ENCODE measurements around the gene INIP.
A peak's percentile ranks its signal among the peaks of the same experiment; 100 is the strongest.

INIP gene

GRCh38 chr9:112717661-112718331 lies at the start of gene INIP:
TSS of gene INIP (minus strand) at chr9:112718117. CDS start at chr9:112716485, 1,632 bp downstream.
- TF ChIP-seq CTCF (IDR thresholded peaks at IDR 0.05; ENCODE audit: low read depth, low read length, missing control alignments): no peak
- H3K4me3 ChIP-seq (ENCODE audit: low read depth, low read length): peak within 1 kb of the TSS; percentile 96
- H3K36me3 ChIP-seq (replicated peaks): peaks cover 6% of the 10 kb centered on the region
- in situ Hi-C loops (cut with HindIII; ENCODE audit: low pct_ligation_motif_present, low sequenced_read_pairs): no loop called here
- H3K27ac ChIP-seq: peak within 1 kb of the TSS; percentile 74
- DNase-seq: peak; percentile 95
- H3K27me3 ChIP-seq (replicated peaks): no peaks in the 10 kb centered on the region

GRCh38 chr9:112765281-112765680 lies 47.4 kb upstream of the INIP start:
- DNase-seq: no peak
- in situ Hi-C loops (cut with HindIII; ENCODE audit: low pct_ligation_motif_present, low sequenced_read_pairs): no loop called here
- Histone ChIP-seq H3K27me3 (replicated peaks) (no peaks in the 10 kb centered on the region), H3K36me3 (replicated peaks) (no peaks in the 10 kb centered on the region), H3K27ac (no peak overlapping the region), H3K4me3 (ENCODE audit: low read depth, low read length) (no peak overlapping the region)
- no peak for TF ChIP-seq CTCF (IDR thresholded peaks at IDR 0.05; ENCODE audit: low read depth, low read length, missing control alignments)

- no peak for DNase-seq
- no peaks in the 10 kb centered on the region for H3K27me3 ChIP-seq (replicated peaks)
- no peak overlapping the region for H3K27ac ChIP-seq
- no peak for TF ChIP-seq CTCF (IDR thresholded peaks at IDR 0.05; ENCODE audit: low read depth, low read length, missing control alignments)
- no peaks in the 10 kb centered on the region for H3K36me3 ChIP-seq (replicated peaks)
- in situ Hi-C loops (cut with HindIII; ENCODE audit: low pct_ligation_motif_present, low sequenced_read_pairs): no loop called here
- H3K4me3 ChIP-seq (ENCODE audit: low read depth, low read length): no peak overlapping the region
Measured at GRCh38 chr9:112764837-112765236, 46.9 kb upstream of the INIP start.

GRCh38 chr9:112764344-112764743 lies 46.4 kb upstream of the INIP start:
- H3K27ac ChIP-seq: no peak overlapping the region
- no peak for TF ChIP-seq CTCF (IDR thresholded peaks at IDR 0.05; ENCODE audit: low read depth, low read length, missing control alignments)
- peak; percentile 38 for DNase-seq
- in situ Hi-C loops (cut with HindIII; ENCODE audit: low pct_ligation_motif_present, low sequenced_read_pairs): no loop called here
- no peak overlapping the region for H3K4me3 ChIP-seq (ENCODE audit: low read depth, low read length)
- no peaks in the 10 kb centered on the region for H3K27me3 ChIP-seq (replicated peaks)
- H3K36me3 ChIP-seq (replicated peaks): no peaks in the 10 kb centered on the region

- H3K27ac ChIP-seq: no peak overlapping the region
- no peak for DNase-seq
- no peaks in the 10 kb centered on the region for H3K27me3 ChIP-seq (replicated peaks)
- no peak overlapping the region for H3K4me3 ChIP-seq (ENCODE audit: low read depth, low read length)
- in situ Hi-C loops (cut with HindIII; ENCODE audit: low pct_ligation_motif_present, low sequenced_read_pairs): no loop called here
- TF ChIP-seq CTCF (IDR thresholded peaks at IDR 0.05; ENCODE audit: low read depth, low read length, missing control alignments): no peak
- H3K36me3 ChIP-seq (replicated peaks): no peaks in the 10 kb centered on the region
Measured at GRCh38 chr9:112762726-112763518, 45.0 kb upstream of the INIP start.

Data from brain microvascular endothelial cell (primary cell).